ENCODE data around the gene ZDBF2.

DNA sequence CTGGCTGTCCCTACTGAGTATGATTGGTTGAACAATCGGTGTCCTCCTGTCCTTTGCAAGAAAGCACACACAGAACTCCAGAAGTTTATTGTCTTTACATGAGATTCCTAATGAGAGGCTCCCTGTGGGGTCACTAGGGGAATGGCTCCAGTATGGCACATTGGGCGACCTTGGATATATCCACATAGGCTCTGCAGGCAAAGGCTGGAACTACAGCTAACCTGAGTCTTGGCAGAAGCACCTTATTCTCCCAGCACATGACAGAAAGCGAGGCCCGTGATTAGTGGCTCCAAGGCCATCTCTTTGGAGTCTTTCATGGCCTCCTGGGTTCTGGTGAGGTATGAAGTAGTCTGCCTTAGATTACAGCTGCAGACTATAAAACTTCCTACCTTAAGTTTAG lies 49.0 kb downstream of the ZDBF2 start:
- TF ChIP-seq, protein P1, sequence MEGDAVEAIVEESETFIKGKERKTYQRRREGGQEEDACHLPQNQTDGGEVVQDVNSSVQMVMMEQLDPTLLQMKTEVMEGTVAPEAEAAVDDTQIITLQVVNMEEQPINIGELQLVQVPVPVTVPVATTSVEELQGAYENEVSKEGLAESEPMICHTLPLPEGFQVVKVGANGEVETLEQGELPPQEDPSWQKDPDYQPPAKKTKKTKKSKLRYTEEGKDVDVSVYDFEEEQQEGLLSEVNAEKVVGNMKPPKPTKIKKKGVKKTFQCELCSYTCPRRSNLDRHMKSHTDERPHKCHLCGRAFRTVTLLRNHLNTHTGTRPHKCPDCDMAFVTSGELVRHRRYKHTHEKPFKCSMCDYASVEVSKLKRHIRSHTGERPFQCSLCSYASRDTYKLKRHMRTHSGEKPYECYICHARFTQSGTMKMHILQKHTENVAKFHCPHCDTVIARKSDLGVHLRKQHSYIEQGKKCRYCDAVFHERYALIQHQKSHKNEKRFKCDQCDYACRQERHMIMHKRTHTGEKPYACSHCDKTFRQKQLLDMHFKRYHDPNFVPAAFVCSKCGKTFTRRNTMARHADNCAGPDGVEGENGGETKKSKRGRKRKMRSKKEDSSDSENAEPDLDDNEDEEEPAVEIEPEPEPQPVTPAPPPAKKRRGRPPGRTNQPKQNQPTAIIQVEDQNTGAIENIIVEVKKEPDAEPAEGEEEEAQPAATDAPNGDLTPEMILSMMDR (IDR thresholded peaks at IDR 0.05; ENCODE audit: low read depth, low read length, poor library complexity, severe bottlenecking), result no peak
- TF ChIP-seq EZH2phosphoT487 (IDR thresholded peaks at IDR 0.05; ENCODE audit: borderline replicate concordance, low read length), result no peak

Data from DOHH2 (cell line).